CD4-positive, alpha-beta T cell treated with Interleukin-4 for 1 hour (primary cell): ENCODE data around the gene ZNF705A.
"Not testable (repeated sequence)": the region's sequence is repeated elsewhere in the genome, so short reads cannot be mapped to it uniquely, and the experiment has no call there.

Source experiments
- DNase-seq, 2 donors: peaks; one replicate each; pipeline ENCODE4 v3.0.0-alpha.2; 2020 to 2022

Gene ZNF705A

DNA sequence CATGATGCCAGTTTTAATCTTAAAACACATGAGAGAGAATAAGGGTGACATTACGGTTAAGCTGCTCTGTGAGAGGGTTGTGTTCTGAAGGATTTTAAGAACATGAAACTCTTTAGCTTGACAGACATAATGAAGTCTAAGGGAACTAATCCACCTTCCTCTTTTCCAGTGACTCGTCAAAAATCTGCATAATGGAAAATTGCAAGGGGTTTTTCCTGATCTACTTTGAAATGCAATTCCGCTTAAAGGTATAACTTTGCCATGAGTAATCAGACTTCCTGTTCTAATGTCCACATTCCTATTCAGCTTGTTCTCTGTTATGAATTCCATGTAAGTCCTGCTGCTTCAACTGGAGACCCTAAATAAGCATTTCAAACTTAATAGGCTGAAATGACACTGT, at the start of gene ZNF705A:
Gene ZNF705A, plus strand, starts transcription at position 171 of the 400 bp plus-strand sequence. CDS start 15,611 bp downstream, outside the sequence.
- DNase-seq, result peak in 1 of 2 donors; percentile 28

DNA sequence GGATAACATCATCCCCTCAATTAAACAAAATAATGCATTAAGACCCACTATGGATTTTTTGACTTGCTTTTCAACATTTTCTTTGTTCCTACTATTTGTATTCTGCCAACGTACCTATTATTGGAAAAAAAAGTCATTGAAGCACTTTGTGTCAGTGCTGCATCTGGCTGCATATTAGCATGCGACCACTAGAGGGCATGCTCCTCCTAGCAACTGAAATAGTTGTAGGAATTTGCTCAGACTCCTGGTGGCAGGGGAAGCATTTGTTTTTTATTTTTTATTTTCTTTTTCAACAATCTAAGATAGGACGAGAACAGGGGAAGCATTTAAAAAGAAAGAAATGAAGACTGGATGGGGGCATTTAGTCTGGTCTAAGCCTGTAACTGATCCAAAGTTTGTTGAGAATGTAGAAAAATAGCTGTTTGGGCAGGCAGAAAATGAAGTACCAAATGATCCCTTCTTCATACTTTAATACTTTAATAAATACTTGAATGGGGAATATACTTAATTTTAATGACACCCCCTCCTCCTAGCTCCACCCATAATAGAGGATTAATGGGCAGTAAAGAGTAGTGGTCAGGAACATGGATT, 47.9 kb upstream of the ZNF705A start:
- DNase-seq, result peak; percentile 80 to 81

DNA sequence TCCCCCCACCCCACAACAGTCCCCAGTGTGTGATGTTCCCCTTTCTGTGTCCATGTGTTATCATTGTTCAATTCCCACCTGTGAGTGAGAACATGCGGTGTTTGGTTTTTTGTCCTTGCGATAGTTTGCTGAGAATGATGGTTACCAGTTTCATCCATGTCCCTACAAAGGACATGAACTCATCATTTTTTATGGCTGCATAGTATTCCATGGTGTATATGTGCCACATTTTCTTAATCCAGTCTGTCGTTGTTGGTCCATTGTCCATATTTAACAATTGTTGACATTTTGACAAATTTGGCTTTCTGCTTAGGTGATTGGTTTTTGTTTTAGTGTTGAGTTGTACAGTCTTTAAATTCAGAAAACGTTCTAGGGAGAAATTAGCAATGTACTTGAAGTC, 43.7 kb upstream of the ZNF705A start:
- DNase-seq, result not testable (repeated sequence)

DNA sequence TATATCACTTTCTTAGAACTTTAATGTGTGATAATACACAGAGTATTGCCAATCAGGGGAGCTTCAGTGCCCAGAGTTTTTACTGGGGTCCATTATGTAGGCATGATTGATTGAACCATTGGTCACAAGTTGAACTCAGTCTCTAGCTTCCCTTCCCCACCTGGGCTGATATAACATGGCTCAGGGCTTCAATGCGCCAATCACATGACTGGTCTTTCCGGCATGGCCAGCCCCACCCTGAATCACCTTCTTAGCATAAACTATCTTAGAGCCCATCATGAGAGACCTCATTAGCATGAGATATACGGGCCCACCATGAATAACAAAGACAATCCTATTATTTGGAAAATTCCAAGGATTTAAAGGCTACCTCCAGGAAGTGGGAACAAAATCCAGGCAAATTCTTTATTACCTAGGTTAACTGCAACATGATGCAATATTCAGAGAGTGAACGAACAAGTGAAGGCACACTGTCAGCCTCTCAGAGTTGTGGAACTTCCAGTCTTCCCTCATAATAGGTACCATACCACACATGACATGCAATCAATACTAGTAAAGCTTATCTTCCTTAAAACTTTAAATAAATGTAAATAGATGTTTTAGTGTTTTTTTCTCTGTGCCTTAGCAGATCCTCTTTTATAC, 36.6 kb upstream of the ZNF705A start:
- no peak for DNase-seq

DNA sequence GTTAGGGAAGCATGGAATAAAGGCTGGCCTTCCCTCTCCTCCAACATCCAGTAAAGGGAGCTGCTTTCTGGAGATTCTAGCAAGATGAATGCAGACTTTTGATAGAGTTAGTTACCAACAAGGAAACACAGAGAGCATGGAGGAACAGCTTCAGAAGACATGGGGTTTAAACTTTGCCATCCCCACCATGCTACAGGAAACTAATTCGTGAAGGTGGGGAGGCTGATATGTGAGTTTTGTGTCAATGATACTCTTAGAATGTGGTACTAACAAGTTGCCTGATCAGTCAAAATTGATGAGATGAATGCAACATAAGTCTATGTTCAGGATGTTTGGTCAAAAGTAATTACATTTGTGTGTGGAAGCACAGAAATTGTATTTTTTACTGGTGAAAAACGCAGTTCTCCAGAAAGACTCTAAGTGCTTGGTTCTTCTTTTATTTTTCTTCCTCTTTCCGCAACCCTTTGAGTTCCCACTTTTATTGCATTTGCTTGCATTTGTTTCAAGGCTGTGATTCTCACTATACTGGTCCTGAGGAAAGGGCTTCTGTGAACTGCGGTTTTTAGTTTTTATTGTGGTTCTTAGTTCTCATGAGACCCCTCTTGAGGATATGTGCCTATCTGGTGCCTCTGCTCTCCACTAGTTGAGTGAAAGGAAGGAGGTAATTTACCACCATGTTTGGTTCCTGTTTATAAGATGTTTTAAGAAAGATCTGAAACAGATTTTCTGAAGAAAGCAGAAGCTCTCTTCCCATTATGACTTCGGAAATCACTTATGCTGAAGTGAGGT, 33.5 kb upstream of the ZNF705A start, which contains the start of gene CLEC4A:
Gene CLEC4A, plus strand, starts transcription at position 494 of the 789 bp plus-strand sequence. Its CDS starts 262 bp downstream, at position 756.
- peak in 1 of 2 donors; percentile 20 for DNase-seq

DNA sequence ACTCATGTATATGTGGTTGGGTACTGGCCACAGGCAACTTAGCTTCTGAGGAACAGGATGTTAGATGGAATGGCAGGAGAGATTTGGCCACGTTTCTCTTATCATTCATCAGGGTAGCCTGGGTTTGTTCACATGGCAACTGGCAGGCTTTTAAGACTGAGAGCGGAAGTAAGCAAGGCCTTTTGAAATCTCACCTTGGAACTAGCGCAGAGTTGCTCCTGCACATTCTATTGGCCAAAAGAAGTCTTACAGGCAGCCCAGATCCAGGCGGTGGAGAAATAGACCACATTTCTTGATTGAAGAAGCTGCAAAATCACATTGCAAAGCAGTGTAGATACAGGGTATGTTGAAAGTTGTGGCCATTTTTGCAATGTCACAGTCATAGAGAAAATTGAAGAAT, 29.7 kb upstream of the ZNF705A start:
- DNase-seq, result peak; percentile 23 to 35

DNA sequence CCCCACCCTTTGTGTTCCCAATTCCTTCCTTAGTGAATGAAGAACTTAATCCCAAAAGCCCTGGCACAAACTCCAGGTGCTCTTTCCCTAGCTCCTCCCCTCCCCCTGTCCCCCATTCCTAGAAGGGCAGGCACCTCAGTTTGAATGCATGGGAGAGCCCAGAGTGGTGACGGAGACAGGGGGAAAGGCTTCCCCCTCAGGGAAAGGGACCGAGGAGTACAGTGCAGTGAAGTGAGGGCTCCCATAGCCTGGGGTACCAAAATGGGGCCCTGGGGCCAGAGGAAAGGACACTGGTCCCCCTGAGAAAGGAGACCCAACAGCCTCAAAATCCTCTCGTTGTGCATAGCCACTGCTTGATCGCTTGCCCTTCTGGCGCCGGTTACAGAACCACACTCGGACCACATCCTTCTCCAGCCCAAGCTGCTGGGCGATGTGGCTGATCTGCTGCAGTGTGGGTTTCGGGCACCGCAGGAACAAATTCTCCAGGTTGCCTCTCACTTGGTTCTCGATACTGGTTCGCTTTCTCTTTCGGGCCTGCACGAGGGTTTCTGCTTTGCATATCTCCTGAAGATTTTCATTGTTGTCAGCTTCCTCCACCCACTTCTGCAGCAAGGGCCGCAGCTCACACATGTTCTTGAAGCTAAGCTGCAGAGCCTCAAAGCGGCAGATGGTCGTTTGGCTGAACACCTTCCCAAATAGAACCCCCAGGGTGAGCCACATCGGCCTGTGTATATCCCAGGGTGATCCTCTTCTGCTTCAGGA, 23.0 kb upstream of the ZNF705A start:
- not testable (repeated sequence) for DNase-seq

DNA sequence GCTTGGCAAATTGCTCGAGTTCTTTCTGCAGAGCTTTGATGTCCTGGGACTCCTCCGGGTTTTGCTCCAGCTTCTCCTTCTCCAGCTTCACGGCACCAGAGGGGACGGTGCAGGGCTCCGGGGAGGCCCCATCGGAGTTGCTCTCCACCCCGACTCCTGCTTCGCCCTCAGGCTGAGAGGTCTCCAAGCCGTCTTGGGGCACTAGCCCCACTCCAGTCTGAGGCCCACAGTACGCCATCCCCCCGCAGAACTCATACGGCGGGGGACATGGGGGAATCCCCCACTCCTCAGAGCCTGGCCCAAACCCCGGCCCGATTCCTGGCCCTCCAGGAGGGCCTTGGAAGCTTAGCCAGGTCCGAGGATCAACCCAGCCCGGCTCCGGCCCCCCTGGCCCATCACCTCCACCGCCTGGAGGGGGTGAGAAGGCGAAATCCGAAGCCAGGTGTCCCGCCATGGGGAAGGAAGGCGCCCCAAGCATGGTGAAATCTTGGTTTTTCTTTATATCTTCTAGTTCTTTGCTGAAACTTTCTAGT, 22.4 kb upstream of the ZNF705A start:
- not testable (repeated sequence) for DNase-seq

DNA sequence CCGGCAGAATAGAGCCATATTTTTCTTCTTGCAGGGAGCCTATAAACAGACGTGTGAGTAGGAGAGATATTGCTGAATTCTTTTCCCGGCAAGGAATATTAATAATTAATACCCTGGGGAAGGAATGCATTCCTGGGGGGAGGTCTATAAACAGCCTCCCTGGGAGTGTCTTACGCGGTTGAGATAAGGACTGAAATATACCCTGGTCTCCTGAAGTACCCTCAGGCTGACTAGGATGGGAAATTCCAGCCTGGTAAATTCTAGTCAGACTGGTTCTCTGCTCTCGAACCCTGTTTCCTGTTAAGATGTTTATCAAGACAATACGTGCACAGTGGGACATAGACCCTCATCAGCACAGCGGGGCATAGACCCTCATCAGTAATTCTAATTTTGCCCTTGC, 15.2 kb upstream of the ZNF705A start:
- DNase-seq, result not testable (repeated sequence)

DNA sequence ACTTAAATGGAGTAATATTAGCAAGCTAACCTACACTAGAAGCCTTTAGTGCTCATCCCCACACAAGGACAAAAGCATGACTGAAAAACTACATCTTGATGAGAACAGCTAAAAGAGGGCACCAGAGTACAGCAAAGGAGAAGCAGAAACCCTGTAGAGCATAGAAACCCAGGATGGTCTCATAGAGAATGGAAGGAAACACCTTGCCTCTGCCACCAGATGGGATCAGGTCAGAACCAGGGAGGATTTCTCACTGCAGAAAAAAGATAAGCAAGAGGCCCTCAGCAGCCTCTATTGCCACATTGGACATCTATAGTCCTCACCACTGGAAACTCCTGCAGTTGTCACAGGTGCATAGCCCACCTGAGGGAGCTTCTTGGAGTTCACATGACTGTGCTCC, 13.6 kb upstream of the ZNF705A start:
- DNase-seq, result no peak

DNA sequence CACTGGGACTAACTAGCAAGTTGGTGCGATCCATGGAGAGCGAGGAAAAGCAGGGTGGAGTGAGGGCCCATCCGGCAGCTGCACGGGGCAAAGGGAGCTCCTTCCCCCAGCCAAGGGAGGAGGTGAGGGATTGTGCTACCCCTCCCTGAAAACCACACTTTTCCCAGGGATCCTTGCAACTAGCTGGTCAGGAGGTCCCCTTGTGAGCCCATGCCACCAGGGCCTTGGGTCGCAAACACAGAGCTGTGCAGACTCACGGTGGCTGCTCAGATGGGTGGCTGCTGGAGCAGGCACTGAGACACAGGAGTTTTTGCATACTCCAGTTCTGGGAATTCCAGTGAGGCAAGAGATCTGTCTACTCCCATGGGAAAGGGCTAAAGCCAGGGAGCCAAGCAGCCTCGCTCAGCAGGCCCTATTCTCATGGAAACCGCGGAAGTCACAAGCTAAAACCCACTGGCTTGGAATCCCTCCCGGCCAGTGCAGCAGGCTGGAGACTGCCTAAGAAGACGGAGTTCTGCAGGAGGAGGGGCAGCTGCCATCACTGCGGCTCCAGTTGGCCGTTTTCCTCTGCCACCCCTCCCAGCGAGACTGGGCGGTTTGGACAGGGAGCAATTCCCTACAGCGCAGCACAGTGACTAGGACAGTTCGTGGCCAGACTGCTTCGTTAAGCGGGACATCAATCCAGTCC, 10.9 kb upstream of the ZNF705A start:
- DNase-seq, result no peak

DNA sequence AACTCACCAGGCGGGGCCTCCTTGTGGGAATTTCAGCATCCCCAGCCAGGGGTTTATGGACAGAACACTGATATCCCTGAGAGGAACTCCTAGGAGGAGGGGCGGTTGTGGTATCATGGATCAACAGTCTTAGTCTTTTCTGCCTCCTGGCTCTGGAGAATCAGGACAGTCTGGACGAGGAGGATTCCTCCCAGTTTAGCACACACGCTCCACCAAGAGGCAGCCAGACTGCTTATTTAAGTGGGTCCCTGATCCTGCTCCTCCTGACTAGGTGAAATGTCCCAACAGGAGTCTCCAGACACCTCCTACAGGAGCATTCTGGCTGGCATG, 10.4 kb upstream of the ZNF705A start:
- DNase-seq, result no peak

DNA sequence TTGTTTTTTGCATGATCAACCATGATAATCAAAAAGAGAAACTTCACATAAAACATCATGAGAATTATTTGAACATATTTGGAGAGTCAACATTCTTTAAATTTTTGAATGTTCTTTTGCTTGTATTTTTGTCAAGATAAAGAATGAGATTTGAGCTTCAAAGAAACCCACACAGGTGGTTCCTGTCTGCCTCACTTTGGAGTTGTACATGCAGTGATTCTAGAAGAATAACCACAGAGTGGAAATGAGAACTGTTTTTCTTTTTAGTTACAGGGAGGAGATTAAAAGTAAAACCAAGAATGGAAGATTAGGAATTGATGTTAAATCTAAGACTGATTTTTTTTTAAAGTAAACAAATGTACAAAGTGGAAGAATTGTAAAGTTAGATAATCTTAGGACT, 2.3 kb upstream of the ZNF705A start:
- peak in 1 of 2 donors; percentile 6 for DNase-seq

DNA sequence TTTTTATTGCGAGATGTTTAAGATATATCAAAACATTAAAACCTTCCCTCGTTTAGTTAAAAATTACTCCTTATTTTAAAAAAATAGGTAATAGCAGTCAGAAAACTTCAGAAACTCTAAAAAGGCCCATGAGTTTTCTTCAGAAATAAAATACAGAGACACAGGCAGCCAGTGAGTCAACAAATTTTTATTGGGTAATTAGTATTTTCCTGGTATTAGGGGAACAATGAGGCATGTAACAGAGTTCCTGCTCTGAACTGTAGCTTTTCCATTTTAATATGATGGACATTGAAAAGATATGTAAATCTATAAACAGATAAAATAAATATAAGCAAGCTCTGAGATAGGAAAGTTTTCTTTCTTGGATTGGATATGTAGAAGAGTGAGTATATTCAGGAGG, 399 bp upstream of the ZNF705A start:
- no peak for DNase-seq

DNA sequence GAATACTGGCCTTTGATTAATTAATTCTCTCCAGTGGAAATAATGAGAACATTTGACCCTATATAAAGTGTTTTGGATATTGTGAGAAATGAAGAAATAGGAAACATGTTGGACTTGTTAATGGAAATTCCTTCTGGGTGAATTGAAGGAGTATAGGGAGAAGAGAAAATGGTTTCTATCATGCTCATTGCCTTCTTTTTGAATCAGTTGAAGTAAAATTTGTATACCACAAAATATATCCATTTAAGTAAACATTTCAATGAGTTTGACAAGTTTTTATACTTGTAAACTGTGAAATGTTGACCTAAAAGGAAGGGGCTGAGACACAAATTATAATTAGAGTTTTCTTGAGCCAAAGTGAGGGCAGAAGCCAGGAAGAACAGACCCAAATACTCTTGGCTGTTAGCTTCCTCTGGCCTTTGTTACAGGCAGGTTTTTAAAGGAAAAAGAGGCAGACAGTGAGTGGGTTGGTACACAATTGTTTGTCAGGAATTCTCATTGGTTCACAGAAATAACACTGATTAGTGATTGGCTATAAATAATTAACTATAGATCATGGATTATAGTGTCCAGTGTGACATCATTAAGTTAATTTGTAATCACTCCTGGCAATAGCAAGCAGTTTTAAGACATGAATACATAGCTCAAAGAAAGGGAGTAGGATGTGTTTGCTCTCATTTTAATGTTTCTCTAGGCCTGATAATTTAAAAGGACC, 826 bp downstream of the ZNF705A start:
- DNase-seq, result no peak

DNA sequence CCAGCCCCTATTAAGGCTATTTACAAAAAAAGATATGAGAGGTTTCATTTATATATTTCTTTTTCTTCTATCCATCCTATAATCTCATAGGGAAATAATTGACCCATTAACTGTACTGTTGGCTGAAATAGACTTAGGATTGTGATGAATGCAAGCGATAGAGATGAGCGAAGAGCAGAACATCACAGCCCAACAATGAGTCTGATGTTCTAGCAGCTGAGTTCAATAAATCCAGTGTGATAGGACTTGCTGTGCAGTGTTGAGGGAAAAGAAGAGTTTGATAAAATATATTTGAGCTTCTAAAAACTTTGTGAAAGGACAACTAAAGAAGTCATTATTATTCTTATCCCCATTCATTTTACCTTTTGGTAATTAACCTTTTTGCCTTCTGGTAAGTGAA, 16.1 kb downstream of the ZNF705A start:
- DNase-seq, result not testable (repeated sequence)

DNA sequence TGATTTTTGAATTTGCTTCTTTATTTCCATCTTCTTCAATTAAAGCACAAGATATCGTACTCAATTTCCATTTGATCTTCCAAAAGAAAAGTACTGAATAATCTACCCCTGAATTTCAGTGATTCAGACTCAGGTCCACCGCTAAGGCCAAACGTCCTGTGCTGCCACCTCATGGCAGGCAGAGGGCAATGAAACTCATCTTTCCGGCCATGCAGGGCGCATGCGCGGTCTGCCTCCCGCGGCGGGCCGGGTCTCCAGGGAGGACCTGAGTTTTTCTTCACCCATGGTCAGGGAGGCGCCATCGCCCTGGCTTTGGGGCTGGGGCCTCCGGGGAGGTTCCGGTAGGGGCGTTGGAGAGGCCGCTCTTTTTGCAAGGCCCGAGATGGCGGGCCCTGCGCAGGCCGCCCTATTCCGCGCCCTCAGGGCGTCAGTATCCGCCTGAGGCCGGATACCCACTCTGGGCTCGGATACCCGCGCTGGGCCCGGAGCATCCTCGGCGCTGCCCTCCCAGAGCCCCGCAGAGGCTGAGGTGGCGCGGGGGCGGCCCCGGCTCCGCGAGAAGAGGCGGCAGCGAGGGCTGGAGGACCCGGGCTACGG, 23.3 kb downstream of the ZNF705A start:
- DNase-seq, result peak; percentile 87 to 88

DNA sequence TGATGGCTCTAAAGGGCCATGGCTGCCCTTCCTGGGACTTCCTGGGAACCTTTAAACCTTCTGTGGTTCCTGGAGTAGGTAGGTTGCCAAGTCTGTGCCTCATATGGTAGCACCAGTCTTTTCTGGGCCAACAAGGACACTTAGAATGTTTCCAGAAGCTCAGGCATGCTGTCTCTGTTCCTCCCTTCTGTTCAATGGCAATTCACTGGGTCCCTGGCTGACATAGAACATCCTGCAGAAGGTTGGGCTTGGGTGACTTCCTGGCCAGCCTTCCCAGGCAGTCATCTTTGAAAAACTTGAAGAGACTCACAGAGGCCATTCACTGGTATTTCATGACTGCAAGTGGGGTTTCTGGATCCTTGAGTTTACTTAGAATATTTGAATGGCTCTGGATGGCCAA, 24.5 kb downstream of the ZNF705A start:
- not testable (repeated sequence) for DNase-seq

DNA sequence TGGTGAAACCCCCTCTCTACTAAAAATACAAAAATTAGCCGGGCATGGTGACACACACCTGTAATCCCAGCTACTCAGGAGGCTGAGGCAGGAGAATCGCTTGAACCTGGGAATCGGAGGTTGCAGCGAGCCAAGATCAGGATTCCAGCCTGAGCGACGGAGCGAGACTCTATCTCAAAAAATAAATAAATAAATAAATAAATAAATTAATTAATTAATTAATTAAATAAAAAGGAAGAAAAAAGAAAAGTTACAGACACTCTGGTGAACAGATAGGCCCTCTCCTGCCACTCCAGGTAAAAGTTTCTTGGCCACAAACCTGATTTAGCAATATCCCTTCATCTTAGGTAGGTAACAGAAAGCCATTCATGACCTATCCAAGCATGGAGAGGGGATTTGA, 26.1 kb downstream of the ZNF705A start:
- DNase-seq, result not testable (repeated sequence)

DNA sequence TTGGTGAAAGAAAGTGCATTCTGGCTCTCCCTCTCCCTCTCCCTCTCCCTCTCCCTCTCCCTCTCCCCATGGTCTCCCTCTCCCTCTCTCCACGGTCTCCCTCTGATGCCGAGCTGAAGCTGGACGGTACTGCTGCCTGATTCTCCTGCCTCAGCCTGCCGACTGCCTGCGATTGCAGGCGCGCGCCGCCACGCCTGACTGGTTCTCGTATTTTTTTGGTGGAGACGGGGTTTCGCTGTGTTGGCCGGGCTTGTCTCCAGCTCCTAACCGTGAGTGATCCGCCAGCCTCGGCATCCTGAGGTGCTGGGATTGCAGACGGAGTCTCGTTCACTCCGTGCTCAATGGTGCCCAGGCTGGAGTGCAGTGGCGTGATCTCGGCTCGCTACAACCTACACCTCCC, 26.5 kb downstream of the ZNF705A start:
- DNase-seq, result not testable (repeated sequence)

DNA sequence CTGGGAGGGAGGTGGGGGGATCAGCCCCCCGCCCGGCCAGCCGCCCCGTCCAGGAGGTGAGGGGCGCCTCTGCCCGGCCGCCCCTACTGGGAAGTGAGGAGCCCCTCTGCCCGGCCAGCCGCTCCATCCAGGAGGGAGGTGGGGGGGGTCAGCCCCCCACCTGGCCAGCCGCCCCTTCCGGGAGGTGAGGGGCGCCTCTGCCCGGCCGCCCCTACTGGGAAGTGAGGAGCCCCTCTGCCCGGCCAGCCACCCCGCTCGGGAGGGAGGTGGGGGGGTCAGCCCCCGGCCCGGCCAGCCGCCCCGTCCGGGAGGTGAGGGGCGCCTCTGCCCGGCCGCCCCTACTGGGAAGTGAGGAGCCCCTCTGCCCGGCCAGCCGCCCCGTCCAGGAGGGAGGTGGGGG, 27.4 kb downstream of the ZNF705A start:
- DNase-seq, result not testable (repeated sequence)
